HepG2 (cell line): ENCODE measurements around the gene NDUFB10. TPM values are rescaled to one million over a fixed set of nuclear protein-coding genes. Genes with fewer than 3 reads are reported as not detected.
"Not testable (repeated sequence)": the region's sequence is repeated elsewhere in the genome, so short reads cannot be mapped to it uniquely, and the experiment has no call there.

ENCODE experiments used
- ARID2 ChIP-seq: sonication (generic); formaldehyde crosslinking; IDR thresholded peaks from 2 replicates; pipeline ENCODE4 v1.8.1; 2022; ENCODE audit warnings: mild to moderate bottlenecking, missing genetic modification reagents, borderline replicate concordance
- MEIS2 ChIP-seq: sonication (generic); formaldehyde crosslinking; IDR thresholded peaks from 2 replicates; pipeline ENCODE4 v1.9.0; 2021; ENCODE audit warnings: mild to moderate bottlenecking, missing genetic modification reagents
- NR2F6 ChIP-seq, 2 experiments: IDR thresholded peaks; 2 replicates each; pipeline ENCODE4 v1.6.1; 2016; ENCODE audit warnings: antibody characterized with exemption in 1 of 2, mild to moderate bottlenecking in 1 of 2
- RARA ChIP-seq: IDR thresholded peaks from 2 replicates; pipeline ENCODE4 v1.6.1; 2016; ENCODE audit warnings: missing genetic modification reagents, missing compliant biosample characterization
- RXRA ChIP-seq: sonication (generic); formaldehyde crosslinking; IDR thresholded peaks from 2 replicates; pipeline ENCODE4 v1.5.1; 2020; ENCODE audit warnings: missing genetic modification reagents
- SAP130 ChIP-seq: IDR thresholded peaks from 2 replicates; pipeline ENCODE4 v1.6.1; 2016; ENCODE audit warnings: low read depth
- ZNF501 ChIP-seq: sonication (generic); formaldehyde crosslinking; IDR thresholded peaks from 2 replicates; pipeline ENCODE4 v1.5.1; 2020; ENCODE audit warnings: mild to moderate bottlenecking, moderate library complexity, missing genetic modification reagents
- ZNF747 ChIP-seq: sonication (generic); formaldehyde crosslinking; IDR thresholded peaks from 2 replicates; pipeline ENCODE4 v1.8.1; 2023; ENCODE audit warnings: missing genetic modification reagents, mild to moderate bottlenecking, borderline replicate concordance
- polyA plus RNA-seq, 8 experiments: library from polyadenylated mRNA; depleted of rRNA in 3 of 8; stranded (reverse) in 7 of 8; unstranded in 1 of 8; fragments of >200 nt; fragmentation: Illumina TruSeq in 4 of 8; extraction: Trizol in 4 of 8; gene quantifications; 2 replicates each; pipeline versions ENCODE4 v1.2.1 to v1.2.3, GENCODE V29; 2011 to 2016; ENCODE audit warnings: low read depth in 4 of 8, missing spikeins in 1 of 8, mixed read lengths in 1 of 8; ENCODE audit not compliant: insufficient read depth in 1 of 8
- total RNA-seq, 5 experiments: library from RNA; depleted of rRNA; stranded (reverse); fragments of >200 nt; fragmentation: Illumina TruSeq; extraction: Trizol; gene quantifications; 2 replicates each; pipeline ENCODE4 v1.2.3, GENCODE V29; 2016; ENCODE audit warnings: low read depth in 1 of 5
- TF ChIP-seq, protein P1 (sequence below): sonication (generic); formaldehyde crosslinking; IDR thresholded peaks from 2 replicates; pipeline ENCODE4 v1.5.0; 2020; ENCODE audit warnings: mild to moderate bottlenecking, missing genetic modification reagents
- TF ChIP-seq, protein P2 (sequence below), 2 experiments: sonication (generic) in 1 of 2; formaldehyde crosslinking in 1 of 2; IDR thresholded peaks; 2 replicates each; pipeline versions ENCODE4 v1.4.0 to v1.6.1; 2016 to 2020; ENCODE audit warnings: borderline replicate concordance in 1 of 2, low read depth in 1 of 2, mild to moderate bottlenecking in 1 of 2, missing genetic modification reagents in 1 of 2
- TF ChIP-seq, protein P3 (sequence below): sonication (generic); formaldehyde crosslinking; IDR thresholded peaks from 2 replicates; pipeline ENCODE4 v1.5.1; 2020; ENCODE audit warnings: mild to moderate bottlenecking, moderate library complexity, missing genetic modification reagents
- TF ChIP-seq, protein P4 (sequence below): IDR thresholded peaks from 2 replicates; pipeline ENCODE4 v1.6.1; 2016; ENCODE audit warnings: missing genetic modification reagents, missing compliant biosample characterization

Gene NDUFB10
- total and polyA plus RNA-seq, 2 of the 13 experiments (the other 11 are each of a cell fraction or from before 2014, with no cell fraction given), result 68.6 to 157 TPM

DNA sequence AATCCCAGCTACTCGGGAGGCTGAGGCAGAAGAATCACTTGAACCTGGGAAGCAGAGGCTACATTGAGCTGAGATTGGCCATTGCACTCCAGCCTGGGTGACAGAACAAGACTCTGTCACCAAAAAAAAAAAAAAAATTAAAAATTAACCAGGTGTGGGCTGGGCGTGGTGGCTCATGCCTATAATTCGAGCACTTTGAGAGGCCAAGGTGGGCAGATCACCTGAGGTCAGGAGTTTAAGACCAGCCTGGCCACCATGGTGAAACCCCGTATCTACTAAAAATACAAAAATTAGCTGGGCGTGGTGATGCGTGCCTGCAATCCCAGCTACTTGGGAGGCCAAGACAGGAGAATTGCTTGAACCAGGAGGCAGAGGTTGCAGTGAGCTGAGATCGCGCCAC is 19.5 kb upstream of the NDUFB10 start (continued):
- TF ChIP-seq MEIS2 (0 out of 2 replicates have a peak, but pooled peaks have one; percentile 41), ZNF501 (0 out of 2 replicates have a peak, but pooled peaks have one; percentile 7), SAP130 (CRISPR knock-in tag) (0 out of 2 replicates have a peak, but pooled peaks have one; percentile 3), NR2F6 (IDR thresholded peaks at IDR 0.05) (peak; percentile 73), RARA (peak; percentile 81), ARID2 (0 out of 2 replicates have a peak, but pooled peaks have one; percentile 1), RXRA (CRISPR knock-in tag) (peak; percentile 69; the same call in 1 of the 2 replicates), ZNF747 (CRISPR knock-in tag) (0 out of 2 replicates have a peak, but pooled peaks have one; percentile 18)
- TF ChIP-seq, protein P1, sequence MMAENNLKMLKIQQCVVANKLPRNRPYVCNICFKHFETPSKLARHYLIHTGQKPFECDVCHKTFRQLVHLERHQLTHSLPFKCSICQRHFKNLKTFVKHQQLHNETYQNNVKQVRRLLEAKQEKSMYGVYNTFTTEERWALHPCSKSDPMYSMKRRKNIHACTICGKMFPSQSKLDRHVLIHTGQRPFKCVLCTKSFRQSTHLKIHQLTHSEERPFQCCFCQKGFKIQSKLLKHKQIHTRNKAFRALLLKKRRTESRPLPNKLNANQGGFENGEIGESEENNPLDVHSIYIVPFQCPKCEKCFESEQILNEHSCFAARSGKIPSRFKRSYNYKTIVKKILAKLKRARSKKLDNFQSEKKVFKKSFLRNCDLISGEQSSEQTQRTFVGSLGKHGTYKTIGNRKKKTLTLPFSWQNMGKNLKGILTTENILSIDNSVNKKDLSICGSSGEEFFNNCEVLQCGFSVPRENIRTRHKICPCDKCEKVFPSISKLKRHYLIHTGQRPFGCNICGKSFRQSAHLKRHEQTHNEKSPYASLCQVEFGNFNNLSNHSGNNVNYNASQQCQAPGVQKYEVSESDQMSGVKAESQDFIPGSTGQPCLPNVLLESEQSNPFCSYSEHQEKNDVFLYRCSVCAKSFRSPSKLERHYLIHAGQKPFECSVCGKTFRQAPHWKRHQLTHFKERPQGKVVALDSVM (CRISPR knock-in tag), result peak; percentile 77
- TF ChIP-seq, protein P2, sequence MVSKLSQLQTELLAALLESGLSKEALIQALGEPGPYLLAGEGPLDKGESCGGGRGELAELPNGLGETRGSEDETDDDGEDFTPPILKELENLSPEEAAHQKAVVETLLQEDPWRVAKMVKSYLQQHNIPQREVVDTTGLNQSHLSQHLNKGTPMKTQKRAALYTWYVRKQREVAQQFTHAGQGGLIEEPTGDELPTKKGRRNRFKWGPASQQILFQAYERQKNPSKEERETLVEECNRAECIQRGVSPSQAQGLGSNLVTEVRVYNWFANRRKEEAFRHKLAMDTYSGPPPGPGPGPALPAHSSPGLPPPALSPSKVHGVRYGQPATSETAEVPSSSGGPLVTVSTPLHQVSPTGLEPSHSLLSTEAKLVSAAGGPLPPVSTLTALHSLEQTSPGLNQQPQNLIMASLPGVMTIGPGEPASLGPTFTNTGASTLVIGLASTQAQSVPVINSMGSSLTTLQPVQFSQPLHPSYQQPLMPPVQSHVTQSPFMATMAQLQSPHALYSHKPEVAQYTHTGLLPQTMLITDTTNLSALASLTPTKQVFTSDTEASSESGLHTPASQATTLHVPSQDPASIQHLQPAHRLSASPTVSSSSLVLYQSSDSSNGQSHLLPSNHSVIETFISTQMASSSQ (IDR thresholded peaks at IDR 0.05; ENCODE audit: low read depth), result peak; percentile 86
- TF ChIP-seq, protein P2 (CRISPR knock-in tag; IDR thresholded peaks at IDR 0.05; ENCODE audit: borderline replicate concordance), result 0 out of 2 replicates have a peak, but pooled peaks have one; percentile 59
- TF ChIP-seq, protein P3, sequence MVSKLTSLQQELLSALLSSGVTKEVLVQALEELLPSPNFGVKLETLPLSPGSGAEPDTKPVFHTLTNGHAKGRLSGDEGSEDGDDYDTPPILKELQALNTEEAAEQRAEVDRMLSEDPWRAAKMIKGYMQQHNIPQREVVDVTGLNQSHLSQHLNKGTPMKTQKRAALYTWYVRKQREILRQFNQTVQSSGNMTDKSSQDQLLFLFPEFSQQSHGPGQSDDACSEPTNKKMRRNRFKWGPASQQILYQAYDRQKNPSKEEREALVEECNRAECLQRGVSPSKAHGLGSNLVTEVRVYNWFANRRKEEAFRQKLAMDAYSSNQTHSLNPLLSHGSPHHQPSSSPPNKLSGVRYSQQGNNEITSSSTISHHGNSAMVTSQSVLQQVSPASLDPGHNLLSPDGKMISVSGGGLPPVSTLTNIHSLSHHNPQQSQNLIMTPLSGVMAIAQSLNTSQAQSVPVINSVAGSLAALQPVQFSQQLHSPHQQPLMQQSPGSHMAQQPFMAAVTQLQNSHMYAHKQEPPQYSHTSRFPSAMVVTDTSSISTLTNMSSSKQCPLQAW (CRISPR knock-in tag), result peak; percentile 69
- not testable (repeated sequence) for TF ChIP-seq NR2F6 (CRISPR knock-in tag; IDR thresholded peaks at IDR 0.05)
- TF ChIP-seq, protein P4, sequence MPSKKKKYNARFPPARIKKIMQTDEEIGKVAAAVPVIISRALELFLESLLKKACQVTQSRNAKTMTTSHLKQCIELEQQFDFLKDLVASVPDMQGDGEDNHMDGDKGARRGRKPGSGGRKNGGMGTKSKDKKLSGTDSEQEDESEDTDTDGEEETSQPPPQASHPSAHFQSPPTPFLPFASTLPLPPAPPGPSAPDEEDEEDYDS (CRISPR knock-in tag), result peak; percentile 62; the same call in 1 of the 2 replicates
